ENCODE measurements around the gene THSD7A.

- TF ChIP-seq CTCF (IDR thresholded peaks at IDR 0.05) (no peak), POLR2A (IDR thresholded peaks at IDR 0.05) (no peak)
Observed at GRCh38 chr7:11788568-11788967, 43.4 kb downstream of the THSD7A start.
